Fibroblast of the aortic adventitia (primary cell): ENCODE measurements around the gene UBE2R2. TPM values are rescaled to one million over a fixed set of nuclear protein-coding genes. Genes with fewer than 3 reads are reported as not detected.
"Not testable (repeated sequence)": the region's sequence is repeated elsewhere in the genome, so short reads cannot be mapped to it uniquely, and the experiment has no call there.

Experiments used
- DNase-seq: peaks from one replicate; pipeline ENCODE4 v3.0.0-alpha.2; 2010; ENCODE audit warnings: low read depth
- H3K4me3 ChIP-seq: 2 replicates; pipeline ENCODE4 v1.5.1; 2011; ENCODE audit warnings: low read depth, mild to moderate bottlenecking, control low read depth, low read length, moderate library complexity
- total RNA-seq: library from RNA; depleted of rRNA; stranded (reverse); fragments of >200 nt; gene quantifications from 2 replicates; pipeline ENCODE4 v1.2.3, GENCODE V29; 2012; ENCODE audit warnings: low replicate concordance
- TF ChIP-seq, protein P1 (sequence below): IDR thresholded peaks from 2 replicates; pipeline ENCODE4 v1.5.1; 2011; ENCODE audit warnings: mild to moderate bottlenecking, low read length, control low read depth, inconsistent platforms; ENCODE audit not compliant: insufficient read depth

Gene UBE2R2
- total RNA-seq, 1 donor: 21.7 TPM

DNA sequence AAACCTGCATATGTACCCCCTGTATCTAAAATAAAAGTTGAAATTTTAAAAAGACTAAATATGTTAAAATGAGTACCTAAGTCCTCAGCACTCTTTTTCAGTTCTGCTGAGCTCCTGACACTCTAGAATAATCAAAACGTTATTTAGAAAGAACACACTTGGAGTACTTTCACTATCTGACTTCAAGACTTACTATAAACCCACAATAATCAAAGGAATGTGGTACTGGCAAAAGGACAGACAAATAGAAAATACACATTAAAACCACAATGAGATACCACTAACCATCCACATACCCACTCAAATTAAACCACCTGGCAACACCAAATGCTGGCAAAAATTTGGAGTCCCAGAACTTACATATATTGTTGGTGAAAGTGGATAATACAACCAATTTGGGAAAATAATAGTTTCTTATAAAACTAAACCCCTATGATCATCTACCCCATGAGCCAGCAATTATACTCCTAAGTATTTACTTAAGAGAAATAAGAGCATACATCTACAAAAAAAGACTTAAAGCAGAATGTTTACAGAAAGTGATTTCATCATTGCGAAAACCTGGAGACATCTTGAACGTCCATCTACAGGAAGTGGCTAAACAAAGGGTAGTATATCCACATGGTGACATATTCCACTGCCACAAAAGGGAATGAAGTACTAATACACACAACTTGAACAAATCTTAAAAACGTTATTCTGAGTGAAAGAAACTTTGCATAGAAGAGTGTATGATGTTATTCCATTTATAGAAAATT lies 34.4 kb upstream of the UBE2R2 start:
- peak; percentile 82 for DNase-seq
- no peak overlapping the region for H3K4me3 ChIP-seq
- TF ChIP-seq, protein P1, sequence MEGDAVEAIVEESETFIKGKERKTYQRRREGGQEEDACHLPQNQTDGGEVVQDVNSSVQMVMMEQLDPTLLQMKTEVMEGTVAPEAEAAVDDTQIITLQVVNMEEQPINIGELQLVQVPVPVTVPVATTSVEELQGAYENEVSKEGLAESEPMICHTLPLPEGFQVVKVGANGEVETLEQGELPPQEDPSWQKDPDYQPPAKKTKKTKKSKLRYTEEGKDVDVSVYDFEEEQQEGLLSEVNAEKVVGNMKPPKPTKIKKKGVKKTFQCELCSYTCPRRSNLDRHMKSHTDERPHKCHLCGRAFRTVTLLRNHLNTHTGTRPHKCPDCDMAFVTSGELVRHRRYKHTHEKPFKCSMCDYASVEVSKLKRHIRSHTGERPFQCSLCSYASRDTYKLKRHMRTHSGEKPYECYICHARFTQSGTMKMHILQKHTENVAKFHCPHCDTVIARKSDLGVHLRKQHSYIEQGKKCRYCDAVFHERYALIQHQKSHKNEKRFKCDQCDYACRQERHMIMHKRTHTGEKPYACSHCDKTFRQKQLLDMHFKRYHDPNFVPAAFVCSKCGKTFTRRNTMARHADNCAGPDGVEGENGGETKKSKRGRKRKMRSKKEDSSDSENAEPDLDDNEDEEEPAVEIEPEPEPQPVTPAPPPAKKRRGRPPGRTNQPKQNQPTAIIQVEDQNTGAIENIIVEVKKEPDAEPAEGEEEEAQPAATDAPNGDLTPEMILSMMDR: no peak

DNA sequence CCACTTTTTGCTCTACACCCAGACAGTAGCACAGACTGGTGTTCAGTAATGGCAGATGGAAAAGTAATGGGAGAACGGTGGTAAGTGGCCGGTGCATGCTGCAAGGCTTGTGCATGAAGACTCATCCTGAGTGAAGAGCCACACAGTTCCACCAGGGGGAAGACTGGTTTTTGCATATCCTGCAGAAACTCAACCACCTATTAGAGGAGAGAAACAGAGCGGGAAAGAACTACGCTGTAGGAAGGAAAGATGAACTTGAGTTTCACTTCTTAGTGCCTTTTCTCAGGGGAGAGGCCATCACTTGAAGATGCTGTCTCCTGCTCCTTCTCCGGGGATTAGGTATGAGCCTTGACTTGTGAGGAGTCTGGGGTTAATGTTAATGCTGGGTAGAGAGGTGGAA lies 31.0 kb upstream of the UBE2R2 start:
- no peak overlapping the region for H3K4me3 ChIP-seq
- TF ChIP-seq, protein P1: peak; percentile 28
- no peak for DNase-seq

DNA sequence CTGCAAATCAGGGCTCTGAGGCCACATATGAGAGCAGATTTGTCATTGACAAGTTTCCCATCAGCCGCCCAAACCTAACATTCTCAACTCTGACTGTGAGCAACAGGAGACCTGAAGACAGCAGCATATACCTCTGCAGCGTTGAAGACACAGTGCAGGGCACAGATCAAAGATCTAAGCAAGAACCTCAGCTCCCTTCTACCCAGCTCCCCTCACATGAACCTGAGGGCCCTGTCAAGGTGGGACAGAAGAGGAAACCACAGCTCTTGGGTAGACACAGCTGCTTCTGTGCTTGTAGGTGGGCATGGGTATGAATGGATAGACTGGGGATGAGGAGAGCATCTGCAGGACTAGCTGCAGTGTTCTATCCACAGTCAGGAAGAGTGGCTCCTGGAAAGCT lies 30.3 kb upstream of the UBE2R2 start:
- no peak overlapping the region for H3K4me3 ChIP-seq
- TF ChIP-seq, protein P1: no peak
- DNase-seq: no peak

DNA sequence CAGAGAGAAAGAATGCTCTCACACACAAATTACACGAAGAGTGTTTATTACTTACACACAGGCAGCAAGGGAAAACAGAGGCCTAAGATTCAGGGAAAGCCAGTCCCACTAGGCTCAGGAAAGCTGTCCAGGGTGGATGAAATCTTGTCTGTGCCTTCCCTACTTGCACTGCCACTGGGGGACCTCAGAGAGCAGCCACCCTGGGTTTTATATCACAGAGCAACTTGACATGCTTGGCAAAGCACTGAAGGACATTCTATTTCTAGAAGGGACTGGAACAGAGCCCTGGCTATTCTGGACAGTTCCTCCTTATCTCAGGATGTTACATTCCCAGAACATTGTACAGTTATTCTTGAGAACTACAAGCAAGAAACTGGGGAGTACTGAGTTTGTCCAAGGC lies 29.1 kb upstream of the UBE2R2 start:
- TF ChIP-seq, protein P1: no peak
- DNase-seq: peak; percentile 46
- H3K4me3 ChIP-seq: no peak overlapping the region

DNA sequence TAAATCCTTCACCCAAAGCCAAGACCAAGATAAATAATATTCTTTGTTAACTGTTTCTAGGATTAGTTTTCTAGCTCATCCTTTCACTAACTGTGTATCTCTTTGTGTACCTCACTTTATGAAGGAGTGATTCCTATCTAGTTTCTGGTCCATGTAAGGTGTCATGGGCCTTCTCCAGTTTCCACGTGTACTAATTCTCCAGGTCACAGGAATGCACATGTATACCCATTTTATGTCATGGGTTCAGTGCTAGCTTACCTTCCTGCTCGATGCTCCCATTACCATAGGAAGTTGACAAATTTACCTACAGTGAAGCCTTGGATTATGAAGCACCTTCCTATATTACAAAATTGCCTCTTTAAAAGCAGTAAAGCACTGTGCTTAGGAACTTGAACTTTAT lies 27.5 kb upstream of the UBE2R2 start:
- not testable (repeated sequence) for DNase-seq, H3K4me3 ChIP-seq

DNA sequence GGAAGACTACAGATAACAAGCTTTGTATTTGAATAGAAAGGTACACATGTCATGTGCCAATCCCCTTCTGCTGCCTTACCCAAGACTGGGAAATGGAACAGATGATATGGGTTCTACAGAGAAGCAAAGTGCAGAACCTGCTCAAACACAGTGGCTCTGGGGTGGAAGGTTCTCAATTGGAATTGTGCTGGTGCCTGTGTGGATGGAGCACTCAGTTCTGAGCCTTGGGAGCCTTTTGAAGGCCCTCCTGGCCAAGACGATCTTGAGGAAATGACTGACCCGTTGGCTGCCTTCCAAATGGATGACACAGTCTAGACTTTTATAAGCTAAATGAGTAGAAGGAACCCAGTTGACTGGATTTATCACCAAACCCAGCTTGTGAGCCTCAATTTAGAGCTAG lies 25.8 kb upstream of the UBE2R2 start:
- TF ChIP-seq, protein P1: no peak
- DNase-seq: peak; percentile 56
- no peak overlapping the region for H3K4me3 ChIP-seq

DNA sequence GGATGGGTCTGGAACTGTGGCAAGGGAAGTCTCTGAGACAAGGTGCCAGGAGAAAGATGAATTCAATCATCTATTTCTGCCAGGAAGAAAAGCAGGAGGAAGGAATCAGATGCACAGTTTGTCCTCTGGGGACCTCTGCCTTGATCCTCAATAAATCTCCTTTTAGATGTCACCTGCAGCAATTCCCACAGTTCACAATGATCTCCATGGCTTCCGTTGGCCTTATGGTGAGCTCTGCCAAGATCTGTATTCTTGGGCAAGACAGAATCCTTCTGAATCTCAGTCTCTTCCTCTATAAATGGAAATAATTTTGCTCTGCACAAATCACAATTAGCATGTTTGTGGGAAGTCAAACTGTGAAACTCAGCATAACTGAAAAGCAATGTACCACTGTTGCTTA lies 23.5 kb upstream of the UBE2R2 start:
- H3K4me3 ChIP-seq, DNase-seq: not testable (repeated sequence)

DNA sequence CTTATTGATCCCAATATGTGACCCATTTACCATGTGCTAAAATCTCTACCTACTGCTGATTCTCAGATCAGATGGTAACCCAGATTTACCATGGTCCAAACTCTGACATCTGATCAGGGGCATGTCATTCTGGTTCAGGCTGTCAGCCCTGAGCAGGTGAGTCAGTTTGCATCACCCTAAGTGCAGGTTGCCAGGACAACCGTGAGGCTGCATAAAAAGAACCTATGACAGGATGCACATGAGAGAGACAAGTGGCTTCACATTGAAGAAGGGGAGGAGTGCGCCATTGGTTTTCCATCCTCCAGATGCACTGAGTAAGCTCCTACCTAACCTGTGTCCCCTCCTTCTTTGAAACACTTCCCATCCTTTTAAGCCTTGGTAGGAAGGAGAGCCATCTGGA lies 22.4 kb upstream of the UBE2R2 start:
- TF ChIP-seq, protein P1: no peak
- DNase-seq: no peak
- H3K4me3 ChIP-seq: no peak overlapping the region
